Spleen (tissue), 11 donors: Measurements from ENCODE around the gene KCNK7. TPM values are rescaled to one million over a fixed set of nuclear protein-coding genes. Genes with fewer than 3 reads are reported as not detected.
A peak's percentile ranks its signal among the peaks of the same experiment; 100 is the strongest.

ENCODE experiments used
- DNase-seq: peaks from one replicate; pipeline ENCODE4 v3.0.0-alpha.2; 2020
- H3K27ac ChIP-seq, 8 donors: fragments of 200-600 bp; sonication (generic) in 7 of 8; 1 replicate in 4 of 8; 2 replicates in 4 of 8; pipeline versions ENCODE4 v1.5.0 to v1.8.0; 2016 to 2021; ENCODE audit warnings: inconsistent platforms in 4 of 8, mild to moderate bottlenecking in 4 of 8, moderate library complexity in 1 of 8
- H3K27me3 ChIP-seq, 7 donors: fragments of 200-600 bp; sonication (generic) in 6 of 7; replicated peaks in 1 of 7; 1 replicate in 4 of 7; 2 replicates in 3 of 7; pipeline versions ENCODE4 v1.5.0 to v1.8.0; 2016 to 2021; ENCODE audit warnings: inconsistent platforms in 3 of 7, mild to moderate bottlenecking in 1 of 7
- H3K36me3 ChIP-seq, 6 donors: fragments of 200-600 bp; sonication (generic) in 5 of 6; 1 replicate in 4 of 6; 2 replicates in 2 of 6; pipeline versions ENCODE4 v1.5.0 to v1.8.0; 2016 to 2021; ENCODE audit warnings: inconsistent platforms in 2 of 6
- H3K4me1 ChIP-seq, 6 donors: fragments of 200-600 bp; sonication (generic) in 5 of 6; 1 replicate in 3 of 6; 2 replicates in 3 of 6; pipeline versions ENCODE4 v1.5.0 to v1.8.0; 2016 to 2021; ENCODE audit warnings: inconsistent platforms in 3 of 6
- H3K4me3 ChIP-seq, 8 donors: fragments of 200-600 bp; sonication (generic) in 7 of 8; 1 replicate in 4 of 8; 2 replicates in 4 of 8; pipeline versions ENCODE4 v1.5.0 to v1.8.0; 2016 to 2021; ENCODE audit warnings: inconsistent platforms in 4 of 8, mild to moderate bottlenecking in 4 of 8, moderate library complexity in 2 of 8
- H3K9me3 ChIP-seq, 8 donors: fragments of 200-600 bp; sonication (generic) in 7 of 8; 1 replicate in 4 of 8; 2 replicates in 4 of 8; pipeline versions ENCODE4 v1.5.0 to v1.8.0; 2016 to 2021; ENCODE audit warnings: inconsistent platforms in 4 of 8
- CTCF ChIP-seq, 11 experiments: fragments of 200-600 bp in 7 of 11; fragments of 450-650 bp in 4 of 11; sonication (generic) in 4 of 11; IDR thresholded peaks in 8 of 11; conservative IDR thresholded peaks in 3 of 11; 1 replicate in 7 of 11; 2 replicates in 4 of 11; pipeline versions ENCODE4 v1.4.0 to v1.8.0; 2016 to 2021; ENCODE audit warnings: antibody characterized with exemption in 11 of 11, inconsistent platforms in 4 of 11, mild to moderate bottlenecking in 1 of 11
- POLR2A ChIP-seq, 3 donors: fragments of 450-650 bp; IDR thresholded peaks; one replicate each; pipeline ENCODE4 v1.5.1; 2017; ENCODE audit warnings: antibody characterized with exemption in 3 of 3, mild to moderate bottlenecking in 1 of 3
- POLR2AphosphoS5 ChIP-seq, 3 donors: sonication (generic); formaldehyde crosslinking; IDR thresholded peaks; one replicate each; pipeline ENCODE4 v1.5.1; 2017; ENCODE audit warnings: antibody characterized with exemption in 3 of 3
- WGBS, 5 donors: extraction: QIAGEN DNeasy Blood & Tissue Kit in 3 of 5; methylation state at CpG; one replicate each; pipeline versions ENCODE4 v1.1.5 to v1.1.7; 2013 to 2018; 5-methylcytosine and 5-hydroxymethylcytosine counted together
- intact Hi-C: fragments of 100-400 bp; cut with DNase I; formaldehyde crosslinking; loops from one replicate; pipeline ENCODE4 v1.15.0; 2023; ENCODE audit warnings: low total_unique reads
- polyA plus RNA-seq, 3 donors: library from polyadenylated mRNA; stranded (reverse); fragments of 200-250 nt; gene quantifications; one replicate each; pipeline ENCODE4 v1.2.1, GENCODE V29; 2013
- total RNA-seq, 7 donors: library from RNA; depleted of rRNA in 3 of 7; stranded (reverse); fragments of >200 nt in 3 of 7; fragmentation: NEBNext Ultra II Directional in 4 of 7; extraction: Animal tissue kit (Norgen Biotek cat#: 25700) in 4 of 7; gene quantifications; one replicate each; pipeline versions ENCODE4 v1.1.0 to v1.2.1, GENCODE V29; 2016 to 2021
- donor health status: healthy with polysubstance abuse.
- donor health status: DM: no; HTN: no; CAD: no; lungs with moderate emphysema.
- donor health status: DM: no; HTN: no; CAD: no.
- donor health status: Bipolar disorder and iron deficiency.
- donor health status: healthy.
- donor health status: DM: no; HTN: no; CAD: no.
- donor health status: DM: yes; HTN: yes; CAD: no.

KCNK7 gene
- total and polyA plus RNA-seq, 10 donors: 0.63 to 6.2 (median 1.8) TPM

- intact Hi-C loops: no loop called here
- H3K36me3 ChIP-seq: peaks cover 0 to 25% (median 2%) of the 10 kb centered on the region in 6 donors
- 80 to 89% (median 81%) methylated on average over 7 to 9 of the region's 9 CpGs for WGBS, 5 donors
- no peak for TF ChIP-seq POLR2AphosphoS5 (IDR thresholded peaks at IDR 0.05)
- no peak for TF ChIP-seq CTCF (IDR thresholded peaks at IDR 0.05 in 8 of 11, conservative IDR thresholded peaks at IDR 0.05 in 3 of 11)
- no peak for TF ChIP-seq POLR2A (IDR thresholded peaks at IDR 0.05)
- H3K4me3 ChIP-seq: peak overlapping the region in 7 of 8 donors; percentile 82 to 95 (median 89)
- peak overlapping the region in 7 of 8 donors; percentile 93 to 99 (median 97) for H3K27ac ChIP-seq
- peaks cover 44 to 87% (median 80%) of the 10 kb centered on the region in 6 donors for H3K4me1 ChIP-seq
- H3K27me3 ChIP-seq: no peaks in the 10 kb centered on the region
- H3K9me3 ChIP-seq: no peaks in the 10 kb centered on the region
- peak; percentile 80 for DNase-seq
Observed at GRCh38 chr11:65571420-65571819, 24.2 kb downstream of the KCNK7 start.

- WGBS, 5 donors: 0 to 1% (median 0%) methylated on average over 65 to 89 of the region's 89 CpGs
- Histone ChIP-seq H3K27me3 (no peaks in the 10 kb centered on the region), H3K9me3 (no peaks in the 10 kb centered on the region), H3K27ac (peak within 1 kb of the TSS; percentile 76 to 99 (median 96)), H3K4me1 (peaks cover 54 to 91% (median 87%) of the 10 kb centered on the region in 6 donors), H3K4me3 (peak within 1 kb of the TSS; percentile 81 to 95 (median 88)), H3K36me3 (peaks cover 0 to 25% (median 2%) of the 10 kb centered on the region in 6 donors)
- intact Hi-C loops: no loop called here
- DNase-seq: peak; percentile 100
- TF ChIP-seq CTCF (IDR thresholded peaks at IDR 0.05 in 8 of 11, conservative IDR thresholded peaks at IDR 0.05 in 3 of 11): peak in 10 of 11 experiments; percentile 23 to 76 (median 50)
- peak; percentile 96 to 99 (median 97) for TF ChIP-seq POLR2AphosphoS5 (IDR thresholded peaks at IDR 0.05)
- TF ChIP-seq POLR2A (IDR thresholded peaks at IDR 0.05): peak; percentile 19 to 73 (median 49)
Observed at GRCh38 chr11:65569973-65570918, 25.4 kb downstream of the KCNK7 start, which contains the start of gene ZNRD2. Gene ZNRD2 (plus strand): TSS chr11:65570477. CDS start chr11:65570492, 15 bp downstream.

GRCh38 chr11:65569164-65569972, 26.2 kb downstream of the KCNK7 start:
- no peaks in the 10 kb centered on the region for H3K27me3 ChIP-seq
- H3K4me1 ChIP-seq: peaks cover 58 to 91% (median 88%) of the 10 kb centered on the region in 6 donors
- no peak for DNase-seq
- no peak for TF ChIP-seq CTCF (IDR thresholded peaks at IDR 0.05 in 8 of 11, conservative IDR thresholded peaks at IDR 0.05 in 3 of 11)
- no peak for TF ChIP-seq POLR2AphosphoS5 (IDR thresholded peaks at IDR 0.05)
- no peak for TF ChIP-seq POLR2A (IDR thresholded peaks at IDR 0.05)
- no peaks in the 10 kb centered on the region for H3K9me3 ChIP-seq
- peak overlapping the region; percentile 24 to 95 (median 88) for H3K4me3 ChIP-seq
- intact Hi-C loops: no loop called here
- 7 to 8% (median 7%) methylated on average over 28 of the region's 28 CpGs for WGBS, 5 donors
- peak overlapping the region; percentile 76 to 99 (median 96) for H3K27ac ChIP-seq
- H3K36me3 ChIP-seq: peaks cover 0 to 25% (median 2%) of the 10 kb centered on the region in 6 donors
